ENCODE results near the gene BMP8A.

GRCh38 chr1:39528082-39528481 is 36.6 kb downstream of the BMP8A start:
- TF ChIP-seq CTCF (conservative IDR thresholded peaks at IDR 0.05) (no peak), ZFX (IDR thresholded peaks at IDR 0.05) (no peak)
